ENCODE data around the gene BTBD9. TPM values are rescaled to one million over a fixed set of nuclear protein-coding genes. Genes with fewer than 3 reads are reported as not detected.
A peak's percentile ranks its signal among the peaks of the same experiment; 100 is the strongest.
"Not testable (repeated sequence)": the region's sequence is repeated elsewhere in the genome, so short reads cannot be mapped to it uniquely, and the experiment has no call there.

BTBD9 gene
- total RNA-seq, 1 donor from 2014 or later, result 4.5 TPM

DNA sequence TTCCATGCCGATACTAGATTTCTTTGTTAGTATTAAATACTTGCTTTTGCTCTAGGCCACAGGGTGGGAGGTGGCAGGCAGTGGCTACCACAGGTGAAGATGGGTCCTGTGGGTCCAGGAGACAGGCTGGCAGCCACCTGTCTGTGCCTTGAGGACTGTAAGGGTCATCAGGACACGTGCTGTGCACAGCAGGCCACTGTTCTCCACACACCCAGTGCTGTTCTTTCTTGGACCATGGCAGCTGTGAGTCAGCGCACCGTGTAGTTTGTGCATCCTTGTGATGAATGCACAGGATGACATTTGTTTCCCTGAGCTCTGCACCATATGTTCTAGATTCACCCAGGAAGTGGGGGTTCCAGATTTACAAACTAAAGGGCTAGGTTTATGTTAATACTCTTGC lies 503.2 kb downstream of the BTBD9 start:
- H3K36me3 ChIP-seq (ENCODE audit: control insufficient read depth, insufficient read depth, low read length), result peaks cover 2% of the 10 kb centered on the region
- no peak for TF ChIP-seq CTCF (IDR thresholded peaks at IDR 0.05; ENCODE audit: insufficient read depth, low read length, severe bottlenecking)
- H3K4me3 ChIP-seq (ENCODE audit: low read depth, low read length), result no peak overlapping the region
- FAIRE-seq (no peak), DNase-seq (ENCODE audit: low read depth) (no peak)
- H3K27me3 ChIP-seq (ENCODE audit: control insufficient read depth, insufficient read depth, low read length), result no peaks in the 10 kb centered on the region

- Histone ChIP-seq H3K36me3 (ENCODE audit: control insufficient read depth, insufficient read depth, low read length) (no peaks in the 10 kb centered on the region), H3K4me3 (ENCODE audit: low read depth, low read length) (no peak overlapping the region), H3K27me3 (ENCODE audit: control insufficient read depth, insufficient read depth, low read length) (no peaks in the 10 kb centered on the region)
- DNase-seq (ENCODE audit: low read depth), result no peak
- no peak for TF ChIP-seq CTCF (IDR thresholded peaks at IDR 0.05; ENCODE audit: insufficient read depth, low read length, severe bottlenecking)
- peak; percentile 18 for FAIRE-seq
Observed at GRCh38 chr6:38134704-38135088, 505.0 kb downstream of the BTBD9 start.

- no peak overlapping the region for H3K4me3 ChIP-seq (ENCODE audit: low read depth, low read length)
- FAIRE-seq, result no peak
Observed at GRCh38 chr6:38133932-38134703, 505.6 kb downstream of the BTBD9 start.

GRCh38 chr6:38131527-38131965 lies 508.2 kb downstream of the BTBD9 start:
- FAIRE-seq (no peak), DNase-seq (ENCODE audit: low read depth) (peak; percentile 46)
- H3K27me3 ChIP-seq (ENCODE audit: control insufficient read depth, insufficient read depth, low read length), result no peaks in the 10 kb centered on the region
- no peak overlapping the region for H3K4me3 ChIP-seq (ENCODE audit: low read depth, low read length)
- H3K36me3 ChIP-seq (ENCODE audit: control insufficient read depth, insufficient read depth, low read length), result no peaks in the 10 kb centered on the region
- no peak for TF ChIP-seq CTCF (IDR thresholded peaks at IDR 0.05; ENCODE audit: insufficient read depth, low read length, severe bottlenecking)

More at GRCh38 chr6:38133932-38134703, 505.6 kb downstream of the BTBD9 start:
- no peaks in the 10 kb centered on the region for H3K36me3 ChIP-seq (ENCODE audit: control insufficient read depth, insufficient read depth, low read length)
- TF ChIP-seq CTCF (IDR thresholded peaks at IDR 0.05; ENCODE audit: insufficient read depth, low read length, severe bottlenecking), result no peak
- H3K27me3 ChIP-seq (ENCODE audit: control insufficient read depth, insufficient read depth, low read length), result no peaks in the 10 kb centered on the region
- no peak for DNase-seq (ENCODE audit: low read depth)

- Histone ChIP-seq H3K4me3 (ENCODE audit: low read depth, low read length) (no peak overlapping the region), H3K36me3 (ENCODE audit: control insufficient read depth, insufficient read depth, low read length) (no peaks in the 10 kb centered on the region), H3K27me3 (ENCODE audit: control insufficient read depth, insufficient read depth, low read length) (no peaks in the 10 kb centered on the region)
- no peak for FAIRE-seq
- no peak for DNase-seq (ENCODE audit: low read depth)
- no peak for TF ChIP-seq CTCF (IDR thresholded peaks at IDR 0.05; ENCODE audit: insufficient read depth, low read length, severe bottlenecking)
Observed at GRCh38 chr6:38127284-38127683, 512.4 kb downstream of the BTBD9 start.

DNA sequence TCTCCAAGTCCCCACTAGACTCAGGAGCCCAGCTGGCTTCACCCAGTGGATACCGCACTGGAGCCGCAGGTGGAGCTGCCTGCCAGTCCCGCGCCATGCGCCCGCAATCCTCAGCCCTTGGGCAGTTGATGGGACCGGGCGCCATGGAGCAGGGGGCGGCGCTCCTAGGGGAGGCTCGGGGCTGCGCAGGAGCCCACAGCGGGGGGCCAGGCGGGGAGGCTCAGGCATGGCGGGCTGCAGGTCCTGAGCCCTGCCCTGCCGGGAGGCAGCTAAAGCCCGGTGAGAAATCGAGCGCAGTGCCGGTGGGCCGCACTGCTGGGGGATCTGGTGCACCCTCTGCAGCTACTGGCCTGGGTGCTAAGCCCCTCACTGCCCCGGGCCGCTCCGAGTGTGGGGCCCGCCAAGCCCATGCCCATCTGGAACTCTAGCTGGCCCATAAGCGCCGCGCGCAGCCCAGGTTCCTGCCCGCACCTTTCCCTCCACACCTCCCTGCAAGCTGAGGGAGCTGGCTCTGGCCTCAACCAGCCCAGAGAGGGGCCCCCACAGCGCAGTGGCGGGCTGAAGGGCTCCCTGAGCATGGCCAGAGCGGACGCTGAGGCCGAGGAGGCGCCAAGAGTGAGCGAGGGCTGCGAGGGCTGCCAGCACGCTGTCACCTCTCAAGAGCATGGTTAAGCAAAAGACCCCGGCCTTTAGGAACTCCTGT lies 515.4 kb downstream of the BTBD9 start:
- FAIRE-seq; DNase-seq (ENCODE audit: low read depth); H3K27me3 ChIP-seq (ENCODE audit: control insufficient read depth, insufficient read depth, low read length); H3K4me3 ChIP-seq (ENCODE audit: low read depth, low read length); H3K36me3 ChIP-seq (ENCODE audit: control insufficient read depth, insufficient read depth, low read length): not testable (repeated sequence)

All from bronchial epithelial cell (primary cell).